Measurements from ENCODE around the gene NGRN. TPM values are rescaled to one million over a fixed set of nuclear protein-coding genes. Genes with fewer than 3 reads are reported as not detected.
"Not testable (repeated sequence)": the region's sequence is repeated elsewhere in the genome, so short reads cannot be mapped to it uniquely, and the experiment has no call there.

Gene NGRN
- total RNA-seq, 1 experiment from 2014 or later, result 137 TPM

GRCh38 chr15:90301707-90302300, 36.3 kb downstream of the NGRN start:
- Histone ChIP-seq H3K36me3 (ENCODE audit: control insufficient read depth, insufficient read depth, low read length) (no peaks in the 10 kb centered on the region), H3K27ac (ENCODE audit: low read length) (no peak overlapping the region), H3K27me3 (ENCODE audit: control insufficient read depth, insufficient read depth, low read length) (no peaks in the 10 kb centered on the region), H3K9me3 (ENCODE audit: control insufficient read depth, insufficient read depth, low read depth, low read length) (no peaks in the 10 kb centered on the region), H3K4me1 (ENCODE audit: control insufficient read depth, insufficient read depth, low read length) (no peaks in the 10 kb centered on the region), H3K4me3 (ENCODE audit: low read depth in 2 of 2, low read length in 2 of 2) (no peak overlapping the region)
- BruUV-seq (replicated peaks), result no TSS peak
- no peak for TF ChIP-seq TCF7L2 (IDR thresholded peaks at IDR 0.05; ENCODE audit: low read depth, low read length)
- TF ChIP-seq REST (IDR thresholded peaks at IDR 0.05; ENCODE audit: insufficient read depth in 1 of 2, low read depth in 2 of 2, low read length in 1 of 2), result no peak
- no peak for TF ChIP-seq POLR2AphosphoS5 (IDR thresholded peaks at IDR 0.05; ENCODE audit: low read depth, low read length)
- no peak for TF ChIP-seq SIN3A (IDR thresholded peaks at IDR 0.05; ENCODE audit: borderline replicate concordance, insufficient read depth, low read depth, low read length)
- no peak for TF ChIP-seq CTCF (IDR thresholded peaks at IDR 0.05)
- in situ Hi-C loops (cut with HindIII; ENCODE audit: low pct_unique_long_range_greater_than_20kb, low sequenced_read_pairs) (no loop called here), intact Hi-C loops (cut with micrococcal nuclease; ENCODE audit: unreplicated experiment) (no loop called here)
- ChIA-PET CTCF (no interaction called here), POLR2A (interaction anchor here (0.6 kb wide), 1 partner anchor 357 kb away, joined by 3 read pairs; no protein-coding TSS in a partner anchor)
- DNase-seq (ENCODE audit: low read depth, low spot score) (no peak), ATAC-seq (no peak)

GRCh38 chr15:90305355-90305754, 39.9 kb downstream of the NGRN start:
- intact Hi-C loops (cut with micrococcal nuclease; ENCODE audit: unreplicated experiment); H3K9me3 ChIP-seq (ENCODE audit: control insufficient read depth, insufficient read depth, low read depth, low read length); H3K36me3 ChIP-seq (ENCODE audit: control insufficient read depth, insufficient read depth, low read length); H3K4me1 ChIP-seq (ENCODE audit: control insufficient read depth, insufficient read depth, low read length); H3K4me3 ChIP-seq (ENCODE audit: low read depth in 2 of 2, low read length in 2 of 2); in situ Hi-C loops (cut with HindIII; ENCODE audit: low pct_unique_long_range_greater_than_20kb, low sequenced_read_pairs); DNase-seq (ENCODE audit: low read depth, low spot score); ATAC-seq; POLR2A ChIA-PET; H3K27ac ChIP-seq (ENCODE audit: low read length); H3K27me3 ChIP-seq (ENCODE audit: control insufficient read depth, insufficient read depth, low read length); BruUV-seq (replicated peaks): not testable (repeated sequence)
- CTCF ChIA-PET, result interaction anchor here (0.9 kb wide), 1 partner anchor 15 kb away, joined by 3 read pairs; no protein-coding TSS in a partner anchor

GRCh38 chr15:90305932-90306331, 40.5 kb downstream of the NGRN start:
- no peak for ATAC-seq
- TF ChIP-seq POLR2AphosphoS5 (IDR thresholded peaks at IDR 0.05; ENCODE audit: low read depth, low read length) (no peak), SIN3A (IDR thresholded peaks at IDR 0.05; ENCODE audit: borderline replicate concordance, insufficient read depth, low read depth, low read length) (no peak), REST (IDR thresholded peaks at IDR 0.05; ENCODE audit: insufficient read depth in 1 of 2, low read depth in 2 of 2, low read length in 1 of 2) (no peak), TCF7L2 (IDR thresholded peaks at IDR 0.05; ENCODE audit: low read depth, low read length) (no peak), CTCF (IDR thresholded peaks at IDR 0.05) (no peak)
- no peaks in the 10 kb centered on the region for H3K36me3 ChIP-seq (ENCODE audit: control insufficient read depth, insufficient read depth, low read length)
- H3K27me3 ChIP-seq (ENCODE audit: control insufficient read depth, insufficient read depth, low read length), result no peaks in the 10 kb centered on the region
- H3K9me3 ChIP-seq (ENCODE audit: control insufficient read depth, insufficient read depth, low read depth, low read length), result no peaks in the 10 kb centered on the region
- BruUV-seq (replicated peaks), result no TSS peak
- no peak for DNase-seq (ENCODE audit: low read depth, low spot score)
- ChIA-PET POLR2A (no interaction called here), CTCF (interaction anchor here (0.9 kb wide), 1 partner anchor 14 kb away, joined by 3 read pairs; no protein-coding TSS in a partner anchor)
- in situ Hi-C loops (cut with HindIII; ENCODE audit: low pct_unique_long_range_greater_than_20kb, low sequenced_read_pairs), result no loop called here
- intact Hi-C loops (cut with micrococcal nuclease; ENCODE audit: unreplicated experiment), result no loop called here
- H3K27ac ChIP-seq (ENCODE audit: low read length), result no peak overlapping the region
- no peaks in the 10 kb centered on the region for H3K4me1 ChIP-seq (ENCODE audit: control insufficient read depth, insufficient read depth, low read length)
- H3K4me3 ChIP-seq (ENCODE audit: low read depth in 2 of 2, low read length in 2 of 2), result no peak overlapping the region

Measured in Panc1 (cell line).